Measurements from ENCODE around the gene HEXA.

HEXA gene

GRCh38 chr15:72315706-72316370 is 60.0 kb downstream of the HEXA start:
- peak overlapping the region; percentile 53 for H3K27ac Mint-ChIP-seq
- H3K36me3 Mint-ChIP-seq = no peaks in the 10 kb centered on the region
- H3K4me1 Mint-ChIP-seq = peaks cover 16% of the 10 kb centered on the region
- no peaks in the 10 kb centered on the region for H3K9me3 Mint-ChIP-seq
- H3K27me3 Mint-ChIP-seq = no peaks in the 10 kb centered on the region
- H3K4me3 Mint-ChIP-seq = no peak overlapping the region

- Mint-ChIP-seq H3K27me3 (no peaks in the 10 kb centered on the region), H3K4me1 (peaks cover 5% of the 10 kb centered on the region), H3K27ac (no peak overlapping the region), H3K4me3 (no peak overlapping the region), H3K9me3 (no peaks in the 10 kb centered on the region), H3K36me3 (no peaks in the 10 kb centered on the region)
These were observed 61.9 kb downstream of the HEXA start for GRCh38 chr15:72313881-72314280.

GRCh38 chr15:72313448-72313840 is 62.4 kb downstream of the HEXA start:
- Mint-ChIP-seq H3K27ac (no peak overlapping the region), H3K9me3 (no peaks in the 10 kb centered on the region), H3K4me3 (no peak overlapping the region), H3K4me1 (peaks cover under 1% of the 10 kb centered on the region), H3K27me3 (no peaks in the 10 kb centered on the region), H3K36me3 (no peaks in the 10 kb centered on the region)

GRCh38 chr15:72312605-72313447 is 63.0 kb downstream of the HEXA start:
- Mint-ChIP-seq H3K27me3 (no peaks in the 10 kb centered on the region), H3K27ac (no peak overlapping the region), H3K4me3 (no peak overlapping the region), H3K4me1 (no peaks in the 10 kb centered on the region), H3K36me3 (no peaks in the 10 kb centered on the region), H3K9me3 (no peaks in the 10 kb centered on the region)

GRCh38 chr15:72307026-72307425 is 68.8 kb downstream of the HEXA start:
- no peaks in the 10 kb centered on the region for H3K27me3 Mint-ChIP-seq
- H3K9me3 Mint-ChIP-seq = no peaks in the 10 kb centered on the region
- H3K27ac Mint-ChIP-seq = no peak overlapping the region
- no peak overlapping the region for H3K4me3 Mint-ChIP-seq
- peaks cover 3% of the 10 kb centered on the region for H3K4me1 Mint-ChIP-seq
- H3K36me3 Mint-ChIP-seq = peaks cover 3% of the 10 kb centered on the region

- Mint-ChIP-seq H3K9me3 (no peaks in the 10 kb centered on the region), H3K36me3 (peaks cover 3% of the 10 kb centered on the region), H3K4me1 (peaks cover 3% of the 10 kb centered on the region), H3K27ac (no peak overlapping the region), H3K4me3 (no peak overlapping the region), H3K27me3 (no peaks in the 10 kb centered on the region)
These were observed 69.5 kb downstream of the HEXA start for GRCh38 chr15:72306211-72306785.

- peaks cover 3% of the 10 kb centered on the region for H3K4me1 Mint-ChIP-seq
- no peaks in the 10 kb centered on the region for H3K9me3 Mint-ChIP-seq
- H3K27me3 Mint-ChIP-seq = no peaks in the 10 kb centered on the region
- H3K27ac Mint-ChIP-seq = no peak overlapping the region
- peaks cover 3% of the 10 kb centered on the region for H3K36me3 Mint-ChIP-seq
- H3K4me3 Mint-ChIP-seq = no peak overlapping the region
These were observed 71.2 kb downstream of the HEXA start for GRCh38 chr15:72304596-72304995.

- Mint-ChIP-seq H3K9me3 (no peaks in the 10 kb centered on the region), H3K4me3 (no peak overlapping the region), H3K27me3 (no peaks in the 10 kb centered on the region), H3K36me3 (peaks cover 3% of the 10 kb centered on the region), H3K27ac (no peak overlapping the region), H3K4me1 (peaks cover 3% of the 10 kb centered on the region)
These were observed 72.9 kb downstream of the HEXA start for GRCh38 chr15:72302955-72303354.

Data from activated naive CD4-positive, alpha-beta T cell treated with anti-CD3 and anti-CD28 coated beads, Interleukin-2, amount 50 U/mL, for 24 hours (primary cell).